HG02970 (cell line): ENCODE data around the gene HMGXB4.

ENCODE experiments used
- ATAC-seq: cut with Tn5 transposase; IDR thresholded peaks from one replicate; pipeline ENCODE4 v1.9.1; 2021; ENCODE audit warnings: mild to moderate bottlenecking, moderate library complexity, moderate number of reproducible peaks; ENCODE audit not compliant: unreplicated experiment, low FRiP score

HMGXB4 gene

GRCh38 chr22:35324762-35325161 is 67.5 kb downstream of the HMGXB4 start:
- ATAC-seq: no peak

GRCh38 chr22:35325209-35325608 is 67.9 kb downstream of the HMGXB4 start:
- ATAC-seq: no peak

- no peak for ATAC-seq
These were observed 69.7 kb downstream of the HMGXB4 start for GRCh38 chr22:35326854-35327562.

GRCh38 chr22:35327690-35328471 is 70.6 kb downstream of the HMGXB4 start:
- no peak for ATAC-seq

- no peak for ATAC-seq
These were observed 71.2 kb downstream of the HMGXB4 start for GRCh38 chr22:35328472-35328885.

GRCh38 chr22:35329114-35329847 is 72.0 kb downstream of the HMGXB4 start:
- no peak for ATAC-seq

- no peak for ATAC-seq
These were observed 73.1 kb downstream of the HMGXB4 start for GRCh38 chr22:35330258-35330861.

GRCh38 chr22:35332278-35332677 is 75.0 kb downstream of the HMGXB4 start:
- no peak for ATAC-seq

GRCh38 chr22:35333220-35333619 is 75.9 kb downstream of the HMGXB4 start:
- ATAC-seq: no peak

GRCh38 chr22:35334004-35334403 is 76.7 kb downstream of the HMGXB4 start:
- ATAC-seq: no peak

GRCh38 chr22:35335468-35335867 is 78.2 kb downstream of the HMGXB4 start:
- no peak for ATAC-seq

- no peak for ATAC-seq
These were observed 78.9 kb downstream of the HMGXB4 start for GRCh38 chr22:35335936-35336781.

- ATAC-seq: no peak
These were observed 80.6 kb downstream of the HMGXB4 start for GRCh38 chr22:35337932-35338331.

- ATAC-seq: no peak
These were observed 84.0 kb downstream of the HMGXB4 start for GRCh38 chr22:35341090-35341874.

GRCh38 chr22:35342390-35342789 is 85.1 kb downstream of the HMGXB4 start:
- ATAC-seq: no peak

- no peak for ATAC-seq
These were observed 86.6 kb downstream of the HMGXB4 start for GRCh38 chr22:35343664-35344550.

GRCh38 chr22:35344956-35345690 is 87.8 kb downstream of the HMGXB4 start:
- no peak for ATAC-seq
